ENCODE results near the gene EPS8.

Gene EPS8

GRCh38 chr12:15714256-15714655 is 74.9 kb downstream of the EPS8 start:
- no peak for DNase-seq

GRCh38 chr12:15712823-15713660 is 76.1 kb downstream of the EPS8 start:
- no peak for DNase-seq

GRCh38 chr12:15712160-15712559 is 77.0 kb downstream of the EPS8 start:
- no peak for DNase-seq

GRCh38 chr12:15710860-15711510 is 78.2 kb downstream of the EPS8 start:
- DNase-seq: no peak

GRCh38 chr12:15709551-15709950 is 79.6 kb downstream of the EPS8 start:
- no peak for DNase-seq

- DNase-seq: no peak
These were observed 80.7 kb downstream of the EPS8 start for GRCh38 chr12:15708396-15709076.

- DNase-seq: no peak
These were observed 81.5 kb downstream of the EPS8 start for GRCh38 chr12:15707516-15708199.

- DNase-seq: no peak
These were observed 83.0 kb downstream of the EPS8 start for GRCh38 chr12:15706010-15706676.

GRCh38 chr12:15705606-15706005 is 83.6 kb downstream of the EPS8 start:
- DNase-seq: no peak

- no peak for DNase-seq
These were observed 86.9 kb downstream of the EPS8 start for GRCh38 chr12:15702276-15702675.

GRCh38 chr12:15701631-15702156 is 87.5 kb downstream of the EPS8 start:
- DNase-seq: no peak

GRCh38 chr12:15701206-15701605 is 88.0 kb downstream of the EPS8 start:
- DNase-seq: no peak

- DNase-seq: no peak
These were observed 88.6 kb downstream of the EPS8 start for GRCh38 chr12:15700595-15700994.

GRCh38 chr12:15699886-15700285 is 89.3 kb downstream of the EPS8 start:
- DNase-seq: no peak

GRCh38 chr12:15698377-15698871 is 90.8 kb downstream of the EPS8 start:
- no peak for DNase-seq

- no peak for DNase-seq
These were observed 92.0 kb downstream of the EPS8 start for GRCh38 chr12:15697201-15697600.

GRCh38 chr12:15693228-15693911 is 95.8 kb downstream of the EPS8 start:
- DNase-seq: no peak

- DNase-seq: no peak
These were observed 97.8 kb downstream of the EPS8 start for GRCh38 chr12:15691388-15691787.

GRCh38 chr12:15690320-15690719 is 98.9 kb downstream of the EPS8 start:
- no peak for DNase-seq

GRCh38 chr12:15689751-15690191 is 99.4 kb downstream of the EPS8 start:
- no peak for DNase-seq

- no peak for DNase-seq
These were observed 100.2 kb downstream of the EPS8 start for GRCh38 chr12:15688838-15689625.
